GM19455 (cell line): ENCODE results near the gene CT47B1.
"Not testable (repeated sequence)": the region's sequence is repeated elsewhere in the genome, so short reads cannot be mapped to it uniquely, and the experiment has no call there.

ENCODE experiments used
- ATAC-seq: cut with Tn5 transposase; IDR thresholded peaks from one replicate; pipeline ENCODE4 v1.9.1; 2021; ENCODE audit not compliant: unreplicated experiment

Gene CT47B1

GRCh38 chrX:120875766-120876165 lies at the start of gene CT47B1:
Gene CT47B1 (minus strand): TSS chrX:120875866. CDS start chrX:120875670, 196 bp downstream.
- not testable (repeated sequence) for ATAC-seq

- no peak for ATAC-seq
These were observed 748 bp downstream of the CT47B1 start for GRCh38 chrX:120874678-120875557.

DNA sequence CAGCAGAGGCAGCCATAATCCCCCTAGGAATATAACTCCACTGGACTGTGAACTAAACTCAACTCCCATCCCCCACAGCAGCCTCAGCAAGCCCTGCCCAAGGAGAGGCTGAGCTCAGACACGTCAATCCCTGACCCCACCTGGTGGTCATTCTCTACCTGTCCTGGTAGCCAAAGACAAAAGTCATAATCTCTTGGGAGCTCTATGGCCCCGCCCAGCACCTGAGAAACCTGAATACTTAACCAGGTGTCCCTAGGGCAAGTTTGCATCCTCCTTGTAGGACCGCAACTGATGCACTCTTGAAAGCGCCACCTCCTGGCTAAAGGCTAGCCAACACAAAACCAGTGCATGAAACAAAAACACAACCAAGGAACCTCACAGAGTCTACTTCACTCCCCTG lies 18.4 kb downstream of the CT47B1 start:
- no peak for ATAC-seq

- no peak for ATAC-seq
These were observed 34.8 kb downstream of the CT47B1 start for GRCh38 chrX:120840827-120841226.

DNA sequence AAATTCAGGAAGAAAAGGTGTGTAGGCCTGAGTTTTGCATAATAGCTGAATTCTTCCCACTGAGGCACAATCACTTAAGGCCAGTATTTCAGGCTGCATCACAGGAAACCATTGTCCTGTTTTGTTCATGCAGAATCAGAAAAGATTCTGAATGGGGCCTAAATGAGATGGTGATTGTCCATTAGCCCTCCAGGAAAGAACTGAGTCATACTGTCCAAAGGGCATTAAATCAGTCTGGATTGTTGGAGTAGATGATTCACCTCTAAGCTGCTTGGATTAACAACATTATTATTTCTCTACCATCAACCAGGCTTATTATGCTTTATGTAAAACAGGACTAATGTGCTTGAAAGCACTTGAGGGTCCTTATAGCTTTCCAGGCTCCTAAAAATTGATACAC lies 36.2 kb downstream of the CT47B1 start:
- ATAC-seq: no peak

GRCh38 chrX:120827213-120827612 lies 48.5 kb downstream of the CT47B1 start:
- ATAC-seq: not testable (repeated sequence)

GRCh38 chrX:120825146-120825545 lies 50.5 kb downstream of the CT47B1 start:
- ATAC-seq: no peak

GRCh38 chrX:120824021-120824420 lies 51.6 kb downstream of the CT47B1 start:
- ATAC-seq: no peak

DNA sequence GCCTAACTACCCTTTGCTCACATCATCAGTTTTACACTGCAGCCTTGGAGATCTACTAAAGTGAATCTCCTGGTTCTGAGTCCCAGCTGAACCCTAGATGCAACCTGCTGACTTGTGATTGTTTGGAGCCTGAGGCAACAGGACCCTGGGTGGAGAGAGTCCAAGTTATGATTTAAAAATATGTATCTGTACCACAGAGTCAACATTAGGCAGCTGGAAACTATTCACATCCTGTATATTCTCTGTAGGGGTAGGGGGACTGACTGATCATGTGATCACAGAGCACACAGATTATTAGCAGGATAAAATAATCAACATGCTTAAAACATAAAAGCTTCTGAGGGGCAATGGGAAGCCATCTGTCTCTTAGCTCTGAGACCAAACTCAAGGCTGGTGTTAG lies 52.1 kb downstream of the CT47B1 start:
- no peak for ATAC-seq
